ENCODE measurements around the gene KRTAP1-4. TPM values are rescaled to one million over a fixed set of nuclear protein-coding genes. Genes with fewer than 3 reads are reported as not detected.
"Not testable (repeated sequence)": the region's sequence is repeated elsewhere in the genome, so short reads cannot be mapped to it uniquely, and the experiment has no call there.

Gene KRTAP1-4
- total RNA-seq, 1 donor from 2014 or later: not detected

GRCh38 chr17:41048441-41048840 is 18.4 kb upstream of the KRTAP1-4 start:
- intact Hi-C loops (cut with micrococcal nuclease): no loop called here

GRCh38 chr17:41046735-41047465 is 16.9 kb upstream of the KRTAP1-4 start, which contains the start of gene KRTAP2-1:
Gene KRTAP2-1, minus strand, starts transcription at chr17:41047316. Its CDS starts 49 bp downstream, at chr17:41047267.
- intact Hi-C loops (cut with micrococcal nuclease): not testable (repeated sequence)

GRCh38 chr17:41042953-41043352 is 13.0 kb upstream of the KRTAP1-4 start:
- intact Hi-C loops (cut with micrococcal nuclease): no loop called here

- intact Hi-C loops (cut with micrococcal nuclease): not testable (repeated sequence)
Observed at GRCh38 chr17:41040783-41041571, 11.0 kb upstream of the KRTAP1-4 start, which contains the start of gene KRTAP1-1. Gene KRTAP1-1, minus strand, starts transcription at chr17:41041450. Its CDS starts 53 bp downstream, at chr17:41041397.

- intact Hi-C loops (cut with micrococcal nuclease): no loop called here
Observed at GRCh38 chr17:41037853-41038350, 7.9 kb upstream of the KRTAP1-4 start.

GRCh38 chr17:41034346-41034935 is 4.4 kb upstream of the KRTAP1-4 start, which contains the start of gene KRTAP1-3:
Gene KRTAP1-3, minus strand, starts transcription at chr17:41034874. Its CDS starts 53 bp downstream, at chr17:41034821.
- intact Hi-C loops (cut with micrococcal nuclease): not testable (repeated sequence)

GRCh38 chr17:41026715-41027471 is 3.1 kb downstream of the KRTAP1-4 start, which contains the start of gene KRTAP1-5:
Gene KRTAP1-5, minus strand, starts transcription at chr17:41027208. Its CDS starts 53 bp downstream, at chr17:41027155.
- intact Hi-C loops (cut with micrococcal nuclease): no loop called here

- intact Hi-C loops (cut with micrococcal nuclease): no loop called here
Observed at GRCh38 chr17:41024697-41025096, 5.3 kb downstream of the KRTAP1-4 start.

- intact Hi-C loops (cut with micrococcal nuclease): no loop called here
Observed at GRCh38 chr17:41020336-41020735, 9.7 kb downstream of the KRTAP1-4 start.

- intact Hi-C loops (cut with micrococcal nuclease): no loop called here
Observed at GRCh38 chr17:41019415-41019814, 10.6 kb downstream of the KRTAP1-4 start.

GRCh38 chr17:41018541-41018940 is 11.5 kb downstream of the KRTAP1-4 start:
- intact Hi-C loops (cut with micrococcal nuclease): no loop called here

- intact Hi-C loops (cut with micrococcal nuclease): no loop called here
Observed at GRCh38 chr17:41016578-41017215, 13.3 kb downstream of the KRTAP1-4 start.

GRCh38 chr17:41015454-41015853 is 14.5 kb downstream of the KRTAP1-4 start:
- intact Hi-C loops (cut with micrococcal nuclease): no loop called here

- intact Hi-C loops (cut with micrococcal nuclease): no loop called here
Observed at GRCh38 chr17:41013606-41014005, 16.4 kb downstream of the KRTAP1-4 start.

- intact Hi-C loops (cut with micrococcal nuclease): no loop called here
Observed at GRCh38 chr17:41013181-41013580, 16.8 kb downstream of the KRTAP1-4 start.

- intact Hi-C loops (cut with micrococcal nuclease): no loop called here
Observed at GRCh38 chr17:41012326-41013120, 17.5 kb downstream of the KRTAP1-4 start.

GRCh38 chr17:41010441-41010840 is 19.6 kb downstream of the KRTAP1-4 start:
- intact Hi-C loops (cut with micrococcal nuclease): no loop called here

- intact Hi-C loops (cut with micrococcal nuclease): no loop called here
Observed at GRCh38 chr17:41009936-41010335, 20.1 kb downstream of the KRTAP1-4 start.

- intact Hi-C loops (cut with micrococcal nuclease): no loop called here
Observed at GRCh38 chr17:41009301-41009760, 20.7 kb downstream of the KRTAP1-4 start.
